SK-N-SH treated with all-trans-retinoic acid at 6 μM for 48 hours (cell line): ENCODE data around the gene HERC4.

ENCODE experiments used
- ATAC-seq: fragments of 200-7000 bp; cut with Tn5 transposase; 3 replicates; pipeline ENCODE4 v1.9.1; 2020; ENCODE audit warnings: mild to moderate bottlenecking, moderate library complexity
- ARNTL ChIP-seq: fragments of 450-650 bp; formaldehyde crosslinking; IDR thresholded peaks from 2 replicates; pipeline ENCODE4 v1.5.0; 2020; ENCODE audit warnings: low read depth, mild to moderate bottlenecking, moderate library complexity, borderline replicate concordance
- CSDC2 ChIP-seq: fragments of 250-450 bp; sonication (Bioruptor Pico); IDR thresholded peaks from 2 replicates; pipeline ENCODE4 v1.5.0; 2020; ENCODE audit warnings: mild to moderate bottlenecking, moderate library complexity
- ESRRG ChIP-seq: fragments of 250-450 bp; sonication (Bioruptor Pico); IDR thresholded peaks from 2 replicates; pipeline ENCODE4 v1.6.1; 2021; ENCODE audit warnings: mild to moderate bottlenecking
- GLIS3 ChIP-seq: fragments of 250-450 bp; sonication (Bioruptor Pico); IDR thresholded peaks from 2 replicates; pipeline ENCODE4 v1.5.0; 2020; ENCODE audit warnings: mild to moderate bottlenecking, moderate library complexity
- ISL1 ChIP-seq: fragments of 250-450 bp; sonication (Bioruptor Pico); IDR thresholded peaks from 2 replicates; pipeline ENCODE4 v2.1.2; 2022; ENCODE audit warnings: mild to moderate bottlenecking, moderate library complexity
- PPARA ChIP-seq: fragments of 250-450 bp; sonication (Bioruptor Pico); IDR thresholded peaks from 2 replicates; pipeline ENCODE4 v1.5.0; 2020; ENCODE audit warnings: mild to moderate bottlenecking, borderline replicate concordance
- RARB ChIP-seq: fragments of 250-450 bp; sonication (Bioruptor Pico); IDR thresholded peaks from 2 replicates; pipeline ENCODE4 v1.8.0; 2021; ENCODE audit warnings: mild to moderate bottlenecking, moderate library complexity
- SNAI2 ChIP-seq: fragments of 250-450 bp; sonication (Bioruptor Pico); IDR thresholded peaks from 2 replicates; pipeline ENCODE4 v1.5.0; 2020; ENCODE audit warnings: mild to moderate bottlenecking, moderate library complexity
- TCF4 ChIP-seq: fragments of 250-450 bp; sonication (Bioruptor Pico); IDR thresholded peaks from 2 replicates; pipeline ENCODE4 v1.8.0; 2021; ENCODE audit warnings: mild to moderate bottlenecking, moderate library complexity, borderline replicate concordance
- TOX ChIP-seq: fragments of 250-450 bp; sonication (Bioruptor Pico); IDR thresholded peaks from 2 replicates; pipeline ENCODE4 v1.8.0; 2021; ENCODE audit warnings: mild to moderate bottlenecking, moderate library complexity, borderline replicate concordance
- ZC3H10 ChIP-seq: fragments of 250-450 bp; sonication (Bioruptor Pico); IDR thresholded peaks from 2 replicates; pipeline ENCODE4 v1.5.1; 2021; ENCODE audit warnings: mild to moderate bottlenecking, moderate library complexity
- ZFP3 ChIP-seq: fragments of 250-450 bp; sonication (Bioruptor Pico); IDR thresholded peaks from 2 replicates; pipeline ENCODE4 v1.5.0; 2020; ENCODE audit warnings: mild to moderate bottlenecking, moderate library complexity
- ZFP30 ChIP-seq: fragments of 450-650 bp; formaldehyde crosslinking; IDR thresholded peaks from 2 replicates; pipeline ENCODE4 v1.5.0; 2022; ENCODE audit warnings: mild to moderate bottlenecking, moderate library complexity
- ZNF565 ChIP-seq: fragments of 450-650 bp; formaldehyde crosslinking; conservative IDR thresholded peaks from 2 replicates; pipeline ENCODE4 v1.5.0; 2020; ENCODE audit warnings: low read depth, mild to moderate bottlenecking, moderate library complexity
- ZNF70 ChIP-seq: fragments of 450-650 bp; formaldehyde crosslinking; IDR thresholded peaks from 2 replicates; pipeline ENCODE4 v1.5.0; 2020; ENCODE audit warnings: mild to moderate bottlenecking, moderate library complexity
- ZNF8 ChIP-seq: fragments of 450-650 bp; formaldehyde crosslinking; IDR thresholded peaks from 2 replicates; pipeline ENCODE4 v1.5.0; 2020; ENCODE audit warnings: mild to moderate bottlenecking, moderate library complexity
- TF ChIP-seq, protein P1 (sequence below): fragments of 250-450 bp; sonication (Bioruptor Pico); IDR thresholded peaks from 2 replicates; pipeline ENCODE4 v1.5.1; 2021; ENCODE audit warnings: mild to moderate bottlenecking, moderate library complexity
- TF ChIP-seq, protein P2 (sequence below): fragments of 250-450 bp; sonication (Bioruptor Pico); IDR thresholded peaks from 2 replicates; pipeline ENCODE4 v1.5.0; 2020; ENCODE audit warnings: mild to moderate bottlenecking, moderate library complexity
- TF ChIP-seq, protein P3 (sequence below): fragments of 250-450 bp; sonication (Bioruptor Pico); IDR thresholded peaks from 2 replicates; pipeline ENCODE4 v1.8.0; 2021; ENCODE audit warnings: low read depth, mild to moderate bottlenecking, moderate library complexity, borderline replicate concordance
- TF ChIP-seq, protein P4 (sequence below): fragments of 250-450 bp; sonication (Bioruptor Pico); IDR thresholded peaks from 2 replicates; pipeline ENCODE4 v1.8.0; 2020; ENCODE audit warnings: mild to moderate bottlenecking, moderate library complexity, borderline replicate concordance

Gene HERC4

DNA sequence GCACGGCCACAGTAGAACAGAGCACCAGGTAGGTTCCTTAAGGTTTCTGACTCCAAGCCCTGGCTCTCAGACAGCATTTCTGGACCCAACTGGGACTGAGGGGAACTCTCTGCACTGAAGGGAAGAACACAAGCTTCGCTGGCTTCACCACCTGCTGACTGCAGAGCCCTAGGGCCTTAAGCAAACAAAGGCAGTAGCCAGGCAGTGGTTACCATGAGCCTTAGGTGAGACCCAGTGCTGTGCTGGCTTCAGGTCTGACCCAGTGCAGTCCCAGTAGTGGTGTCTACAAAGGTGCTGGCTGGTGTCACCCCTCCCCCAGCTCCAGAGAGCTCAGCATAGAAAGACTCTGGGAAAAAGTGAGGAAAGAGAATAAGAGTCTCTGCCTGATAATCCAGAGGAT, 131.2 kb downstream of the HERC4 start (continued):
- TF ChIP-seq, protein P1, sequence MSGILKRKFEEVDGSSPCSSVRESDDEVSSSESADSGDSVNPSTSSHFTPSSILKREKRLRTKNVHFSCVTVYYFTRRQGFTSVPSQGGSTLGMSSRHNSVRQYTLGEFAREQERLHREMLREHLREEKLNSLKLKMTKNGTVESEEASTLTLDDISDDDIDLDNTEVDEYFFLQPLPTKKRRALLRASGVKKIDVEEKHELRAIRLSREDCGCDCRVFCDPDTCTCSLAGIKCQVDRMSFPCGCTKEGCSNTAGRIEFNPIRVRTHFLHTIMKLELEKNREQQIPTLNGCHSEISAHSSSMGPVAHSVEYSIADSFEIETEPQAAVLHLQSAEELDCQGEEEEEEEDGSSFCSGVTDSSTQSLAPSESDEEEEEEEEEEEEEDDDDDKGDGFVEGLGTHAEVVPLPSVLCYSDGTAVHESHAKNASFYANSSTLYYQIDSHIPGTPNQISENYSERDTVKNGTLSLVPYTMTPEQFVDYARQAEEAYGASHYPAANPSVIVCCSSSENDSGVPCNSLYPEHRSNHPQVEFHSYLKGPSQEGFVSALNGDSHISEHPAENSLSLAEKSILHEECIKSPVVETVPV (CRISPR knock-in tag): no peak
- no peak for TF ChIP-seq ZNF8 (CRISPR knock-in tag)

DNA sequence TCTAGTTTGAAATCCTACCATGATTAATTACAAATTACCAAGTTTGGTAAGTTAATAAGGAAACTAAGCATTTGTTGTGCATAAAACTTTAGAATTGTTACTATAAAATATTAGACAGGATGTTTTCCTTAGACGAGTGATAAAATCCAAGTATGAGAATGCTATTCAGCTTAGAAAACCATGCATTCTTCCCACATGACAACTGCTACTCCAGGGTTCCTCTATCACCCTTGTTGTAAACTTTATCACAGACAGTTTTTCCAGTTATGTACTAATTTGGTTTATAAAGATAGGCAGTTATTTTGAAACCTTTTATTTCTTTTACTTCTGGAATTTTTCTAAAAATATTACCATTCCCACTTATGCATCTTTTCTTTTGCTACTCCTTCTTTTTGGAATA, 138.7 kb downstream of the HERC4 start:
- no peak for ATAC-seq
- TF ChIP-seq ZNF70 (CRISPR knock-in tag) (no peak), ZFP3 (CRISPR knock-in tag) (no peak), ZC3H10 (CRISPR knock-in tag) (no peak), GLIS3 (no peak), TCF4 (CRISPR knock-in tag) (no peak), CSDC2 (no peak), ARNTL (CRISPR knock-in tag) (no peak), SNAI2 (CRISPR knock-in tag) (no peak), TOX (CRISPR knock-in tag) (no peak), ZNF8 (CRISPR knock-in tag) (no peak), RARB (CRISPR knock-in tag) (no peak), ESRRG (CRISPR knock-in tag) (no peak), PPARA (no peak), ZFP30 (CRISPR knock-in tag) (no peak), ZNF565 (no peak)
- TF ChIP-seq, protein P2, sequence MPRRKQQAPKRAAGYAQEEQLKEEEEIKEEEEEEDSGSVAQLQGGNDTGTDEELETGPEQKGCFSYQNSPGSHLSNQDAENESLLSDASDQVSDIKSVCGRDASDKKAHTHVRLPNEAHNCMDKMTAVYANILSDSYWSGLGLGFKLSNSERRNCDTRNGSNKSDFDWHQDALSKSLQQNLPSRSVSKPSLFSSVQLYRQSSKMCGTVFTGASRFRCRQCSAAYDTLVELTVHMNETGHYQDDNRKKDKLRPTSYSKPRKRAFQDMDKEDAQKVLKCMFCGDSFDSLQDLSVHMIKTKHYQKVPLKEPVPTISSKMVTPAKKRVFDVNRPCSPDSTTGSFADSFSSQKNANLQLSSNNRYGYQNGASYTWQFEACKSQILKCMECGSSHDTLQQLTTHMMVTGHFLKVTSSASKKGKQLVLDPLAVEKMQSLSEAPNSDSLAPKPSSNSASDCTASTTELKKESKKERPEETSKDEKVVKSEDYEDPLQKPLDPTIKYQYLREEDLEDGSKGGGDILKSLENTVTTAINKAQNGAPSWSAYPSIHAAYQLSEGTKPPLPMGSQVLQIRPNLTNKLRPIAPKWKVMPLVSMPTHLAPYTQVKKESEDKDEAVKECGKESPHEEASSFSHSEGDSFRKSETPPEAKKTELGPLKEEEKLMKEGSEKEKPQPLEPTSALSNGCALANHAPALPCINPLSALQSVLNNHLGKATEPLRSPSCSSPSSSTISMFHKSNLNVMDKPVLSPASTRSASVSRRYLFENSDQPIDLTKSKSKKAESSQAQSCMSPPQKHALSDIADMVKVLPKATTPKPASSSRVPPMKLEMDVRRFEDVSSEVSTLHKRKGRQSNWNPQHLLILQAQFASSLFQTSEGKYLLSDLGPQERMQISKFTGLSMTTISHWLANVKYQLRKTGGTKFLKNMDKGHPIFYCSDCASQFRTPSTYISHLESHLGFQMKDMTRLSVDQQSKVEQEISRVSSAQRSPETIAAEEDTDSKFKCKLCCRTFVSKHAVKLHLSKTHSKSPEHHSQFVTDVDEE (CRISPR knock-in tag): no peak
- TF ChIP-seq, protein P1 (CRISPR knock-in tag): no peak
- TF ChIP-seq, protein P3, sequence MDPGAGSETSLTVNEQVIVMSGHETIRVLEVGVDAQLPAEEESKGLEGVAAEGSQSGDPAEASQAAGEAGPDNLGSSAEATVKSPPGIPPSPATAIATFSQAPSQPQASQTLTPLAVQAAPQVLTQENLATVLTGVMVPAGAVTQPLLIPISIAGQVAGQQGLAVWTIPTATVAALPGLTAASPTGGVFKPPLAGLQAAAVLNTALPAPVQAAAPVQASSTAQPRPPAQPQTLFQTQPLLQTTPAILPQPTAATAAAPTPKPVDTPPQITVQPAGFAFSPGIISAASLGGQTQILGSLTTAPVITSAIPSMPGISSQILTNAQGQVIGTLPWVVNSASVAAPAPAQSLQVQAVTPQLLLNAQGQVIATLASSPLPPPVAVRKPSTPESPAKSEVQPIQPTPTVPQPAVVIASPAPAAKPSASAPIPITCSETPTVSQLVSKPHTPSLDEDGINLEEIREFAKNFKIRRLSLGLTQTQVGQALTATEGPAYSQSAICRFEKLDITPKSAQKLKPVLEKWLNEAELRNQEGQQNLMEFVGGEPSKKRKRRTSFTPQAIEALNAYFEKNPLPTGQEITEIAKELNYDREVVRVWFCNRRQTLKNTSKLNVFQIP (CRISPR knock-in tag): no peak

DNA sequence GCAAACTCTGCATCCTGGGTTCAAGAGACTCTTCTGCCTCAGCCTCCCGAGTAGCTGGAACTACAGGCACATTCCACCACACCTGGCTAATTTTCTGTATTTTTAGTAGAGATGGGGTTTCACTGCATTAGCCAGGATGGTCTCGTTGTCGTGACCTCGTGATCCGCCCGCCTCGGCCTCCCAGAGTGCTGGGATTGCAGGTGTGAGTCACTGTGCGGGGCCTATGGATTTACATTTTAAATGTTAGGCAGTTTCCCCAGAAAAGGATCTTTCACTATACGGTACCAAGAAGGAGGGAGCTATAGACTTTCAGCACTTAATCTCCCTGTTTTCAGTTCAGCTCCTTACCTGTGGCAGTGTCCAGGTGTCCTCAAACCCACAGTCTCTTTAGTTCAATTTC, 139.9 kb downstream of the HERC4 start:
- TF ChIP-seq ESRRG (CRISPR knock-in tag) (no peak), RARB (CRISPR knock-in tag) (no peak), GLIS3 (no peak), ISL1 (CRISPR knock-in tag) (no peak), ZFP3 (CRISPR knock-in tag) (no peak), SNAI2 (CRISPR knock-in tag) (no peak), TOX (CRISPR knock-in tag) (no peak), PPARA (no peak), CSDC2 (no peak), TCF4 (CRISPR knock-in tag) (no peak), ZNF8 (CRISPR knock-in tag) (no peak), ARNTL (CRISPR knock-in tag) (no peak)
- TF ChIP-seq, protein P1 (CRISPR knock-in tag): no peak
- TF ChIP-seq, protein P4, sequence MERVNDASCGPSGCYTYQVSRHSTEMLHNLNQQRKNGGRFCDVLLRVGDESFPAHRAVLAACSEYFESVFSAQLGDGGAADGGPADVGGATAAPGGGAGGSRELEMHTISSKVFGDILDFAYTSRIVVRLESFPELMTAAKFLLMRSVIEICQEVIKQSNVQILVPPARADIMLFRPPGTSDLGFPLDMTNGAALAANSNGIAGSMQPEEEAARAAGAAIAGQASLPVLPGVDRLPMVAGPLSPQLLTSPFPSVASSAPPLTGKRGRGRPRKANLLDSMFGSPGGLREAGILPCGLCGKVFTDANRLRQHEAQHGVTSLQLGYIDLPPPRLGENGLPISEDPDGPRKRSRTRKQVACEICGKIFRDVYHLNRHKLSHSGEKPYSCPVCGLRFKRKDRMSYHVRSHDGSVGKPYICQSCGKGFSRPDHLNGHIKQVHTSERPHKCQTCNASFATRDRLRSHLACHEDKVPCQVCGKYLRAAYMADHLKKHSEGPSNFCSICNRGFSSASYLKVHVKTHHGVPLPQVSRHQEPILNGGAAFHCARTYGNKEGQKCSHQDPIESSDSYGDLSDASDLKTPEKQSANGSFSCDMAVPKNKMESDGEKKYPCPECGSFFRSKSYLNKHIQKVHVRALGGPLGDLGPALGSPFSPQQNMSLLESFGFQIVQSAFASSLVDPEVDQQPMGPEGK (CRISPR knock-in tag): no peak
- TF ChIP-seq, protein P2 (CRISPR knock-in tag): no peak
- TF ChIP-seq, all 23 proteins: peak for 0
- ATAC-seq: no peak
